ENCODE results near the gene ULK4.

Gene ULK4

GRCh38 chr3:41726891-41727290 lies 235.0 kb downstream of the ULK4 start:
- Histone ChIP-seq H4K20me1 (ENCODE audit: insufficient read depth, low read length, poor library complexity, severe bottlenecking) (no peaks in the 10 kb centered on the region), H3K9me3 (ENCODE audit: insufficient read depth, low read depth, low read length) (no peaks in the 10 kb centered on the region), H3K79me2 (ENCODE audit: insufficient read depth, low read length) (no peaks in the 10 kb centered on the region), H3K9ac (ENCODE audit: low read depth, low read length, poor library complexity, severe bottlenecking) (no peak overlapping the region), H3K9me2 (replicated peaks; ENCODE audit: low read depth, low read length) (no peaks in the 10 kb centered on the region), H3K4me2 (ENCODE audit: low read depth, low read length, poor library complexity, severe bottlenecking) (no peak overlapping the region), H2AFZ (ENCODE audit: low read length) (no peak overlapping the region), H3K27me3 (ENCODE audit: insufficient read depth, low read length, poor library complexity, severe bottlenecking) (no peaks in the 10 kb centered on the region), H3K4me1 (ENCODE audit: insufficient read depth, low read length, poor library complexity, severe bottlenecking) (no peaks in the 10 kb centered on the region), H3K36me3 (ENCODE audit: insufficient read depth, low read length) (no peaks in the 10 kb centered on the region), H3K4me3 (ENCODE audit: low read length, poor library complexity, severe bottlenecking) (no peak overlapping the region), H3F3A (ENCODE audit: low read depth) (no peaks in the 10 kb centered on the region)
- no peak for TF ChIP-seq CTCF (conservative IDR thresholded peaks at IDR 0.05; ENCODE audit: low read length)
- TF ChIP-seq EZH2phosphoT487 (IDR thresholded peaks at IDR 0.05; ENCODE audit: borderline replicate concordance), result no peak

- TF ChIP-seq EZH2phosphoT487 (IDR thresholded peaks at IDR 0.05; ENCODE audit: borderline replicate concordance) (no peak), CTCF (conservative IDR thresholded peaks at IDR 0.05; ENCODE audit: low read length) (no peak)
Observed at GRCh38 chr3:41717641-41718040, 244.3 kb downstream of the ULK4 start.

DNA sequence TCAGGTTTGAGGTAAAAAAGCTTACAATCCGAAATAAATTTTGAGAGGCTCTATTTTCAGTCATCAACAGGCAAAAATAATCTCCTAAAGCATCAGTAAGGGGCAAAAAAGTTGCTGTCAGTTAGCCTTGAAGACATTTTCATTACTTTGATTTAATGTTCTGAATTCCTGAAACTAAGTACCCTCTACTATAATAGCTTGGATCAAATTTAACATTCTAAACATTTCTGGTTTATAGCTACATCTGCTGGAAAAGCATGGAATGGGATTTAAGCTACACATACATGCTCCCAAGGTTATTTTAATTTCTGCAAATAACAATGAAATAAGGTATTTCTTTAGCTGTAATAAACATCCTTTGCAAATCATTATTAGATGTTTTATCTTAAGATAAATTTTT lies 245.4 kb downstream of the ULK4 start:
- H3K27me3 ChIP-seq (ENCODE audit: insufficient read depth, low read length, poor library complexity, severe bottlenecking), result no peaks in the 10 kb centered on the region
- no peak overlapping the region for H3K4me3 ChIP-seq (ENCODE audit: low read length, poor library complexity, severe bottlenecking)
- peaks cover 4% of the 10 kb centered on the region for H3K4me1 ChIP-seq (ENCODE audit: insufficient read depth, low read length, poor library complexity, severe bottlenecking)
- no peaks in the 10 kb centered on the region for H4K20me1 ChIP-seq (ENCODE audit: insufficient read depth, low read length, poor library complexity, severe bottlenecking)
- no peak overlapping the region for H3K4me2 ChIP-seq (ENCODE audit: low read depth, low read length, poor library complexity, severe bottlenecking)
- H3F3A ChIP-seq (ENCODE audit: low read depth), result no peaks in the 10 kb centered on the region
- H3K79me2 ChIP-seq (ENCODE audit: insufficient read depth, low read length), result no peaks in the 10 kb centered on the region
- no peaks in the 10 kb centered on the region for H3K9me3 ChIP-seq (ENCODE audit: insufficient read depth, low read depth, low read length)
- no peak overlapping the region for H3K9ac ChIP-seq (ENCODE audit: low read depth, low read length, poor library complexity, severe bottlenecking)
- TF ChIP-seq CTCF (conservative IDR thresholded peaks at IDR 0.05; ENCODE audit: low read length) (no peak; the same call in 1 of the 2 replicates), EZH2phosphoT487 (IDR thresholded peaks at IDR 0.05; ENCODE audit: borderline replicate concordance) (no peak)
- no peaks in the 10 kb centered on the region for H3K36me3 ChIP-seq (ENCODE audit: insufficient read depth, low read length)
- H2AFZ ChIP-seq (ENCODE audit: low read length), result no peak overlapping the region
- H3K9me2 ChIP-seq (replicated peaks; ENCODE audit: low read depth, low read length), result no peaks in the 10 kb centered on the region

More at GRCh38 chr3:41717641-41718040, 244.3 kb downstream of the ULK4 start:
- Histone ChIP-seq H3K9ac (ENCODE audit: low read depth, low read length, poor library complexity, severe bottlenecking) (no peak overlapping the region), H3K4me2 (ENCODE audit: low read depth, low read length, poor library complexity, severe bottlenecking) (no peak overlapping the region), H3K4me1 (ENCODE audit: insufficient read depth, low read length, poor library complexity, severe bottlenecking) (no peaks in the 10 kb centered on the region), H3K9me2 (replicated peaks; ENCODE audit: low read depth, low read length) (no peaks in the 10 kb centered on the region), H3F3A (ENCODE audit: low read depth) (no peaks in the 10 kb centered on the region), H3K27me3 (ENCODE audit: insufficient read depth, low read length, poor library complexity, severe bottlenecking) (no peaks in the 10 kb centered on the region), H3K4me3 (ENCODE audit: low read length, poor library complexity, severe bottlenecking) (no peak overlapping the region), H3K79me2 (ENCODE audit: insufficient read depth, low read length) (no peaks in the 10 kb centered on the region), H2AFZ (ENCODE audit: low read length) (no peak overlapping the region), H4K20me1 (ENCODE audit: insufficient read depth, low read length, poor library complexity, severe bottlenecking) (no peaks in the 10 kb centered on the region), H3K36me3 (ENCODE audit: insufficient read depth, low read length) (no peaks in the 10 kb centered on the region), H3K9me3 (ENCODE audit: insufficient read depth, low read depth, low read length) (no peaks in the 10 kb centered on the region)
